ENCODE measurements around the gene MAB21L1.

MAB21L1 gene

DNA sequence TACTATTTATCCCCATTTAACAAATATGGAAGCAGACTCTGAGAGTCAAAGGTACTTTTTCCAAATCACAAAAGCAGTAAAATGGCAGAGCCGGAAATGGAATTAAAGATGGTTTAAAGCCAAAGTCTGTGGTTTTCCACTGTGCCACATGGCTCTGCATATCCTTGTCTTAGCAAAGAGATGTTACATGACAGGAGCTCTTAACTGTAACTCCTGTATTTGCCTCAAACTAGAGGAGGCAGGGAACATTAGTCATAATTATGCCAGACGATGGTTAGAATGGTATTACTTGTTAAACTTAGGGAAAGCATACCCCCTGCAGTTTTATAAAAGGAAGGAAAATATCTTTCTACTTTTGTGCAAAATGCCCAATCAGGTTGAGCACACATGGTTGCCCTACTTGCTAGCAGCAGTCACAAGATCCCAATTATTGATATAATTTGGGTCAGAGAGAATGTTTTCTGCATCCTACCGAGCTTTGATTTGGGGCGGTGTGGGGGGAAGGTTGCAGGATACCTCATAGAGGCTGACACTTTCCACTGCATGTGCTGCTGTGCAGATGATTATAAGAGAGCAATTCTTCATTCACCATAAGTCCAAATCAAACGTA, 42.0 kb upstream of the MAB21L1 start:
- H3K4me1 ChIP-seq (ENCODE audit: control insufficient read depth, insufficient read depth, low read length), result no peaks in the 10 kb centered on the region
- no peak overlapping the region for H3K27ac ChIP-seq (ENCODE audit: extremely low read depth, low read depth, low read length)
- H3K36me3 ChIP-seq (ENCODE audit: control insufficient read depth in 2 of 2, insufficient read depth in 1 of 2, low read length in 2 of 2), result no peaks in the 10 kb centered on the region
- ChIA-PET CTCF (no interaction called here), POLR2A (no interaction called here)
- H3K4me3 ChIP-seq (ENCODE audit: low read depth, low read length), result no peak overlapping the region
- H3K9me3 ChIP-seq (ENCODE audit: control insufficient read depth, insufficient read depth, low read depth, low read length), result no peaks in the 10 kb centered on the region
- TF ChIP-seq ZNF548 (tag by site-specific recombination; IDR thresholded peaks at IDR 0.05), result no peak

DNA sequence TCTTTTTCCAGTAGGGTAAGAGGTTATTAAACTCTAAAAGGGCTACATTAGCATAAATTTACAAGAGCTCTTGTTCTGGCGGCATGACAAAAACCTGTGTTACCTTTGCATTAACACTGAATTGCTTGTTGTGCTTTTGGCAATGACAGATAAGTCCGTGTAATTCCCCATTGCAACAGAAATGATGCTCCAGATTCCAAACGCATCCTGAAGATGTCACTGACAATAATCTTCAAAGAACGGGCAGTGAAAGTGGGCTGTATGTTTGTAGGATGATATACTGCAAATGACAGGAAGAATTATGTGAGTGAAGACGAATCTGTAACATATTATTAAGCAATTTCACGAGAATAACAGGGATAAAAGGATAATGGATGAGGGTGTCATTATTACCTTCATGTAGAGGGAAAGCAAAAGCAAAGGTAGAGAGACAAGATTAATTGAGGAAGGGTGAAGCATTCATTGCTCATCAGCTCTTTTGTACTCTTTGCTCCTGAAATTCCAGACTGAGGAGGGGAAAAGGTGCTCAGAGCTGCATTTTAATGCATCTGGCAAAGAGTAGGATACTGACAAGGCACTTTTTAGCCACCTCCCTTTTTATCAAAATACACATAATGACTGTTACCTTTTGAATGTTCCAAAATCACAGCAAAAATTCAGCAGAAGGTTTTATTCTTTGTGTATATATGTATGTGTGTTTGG, 38.5 kb upstream of the MAB21L1 start:
- ChIA-PET CTCF (no interaction called here), POLR2A (no interaction called here)
- no peak overlapping the region for H3K4me3 ChIP-seq (ENCODE audit: low read depth, low read length)
- no peaks in the 10 kb centered on the region for H3K9me3 ChIP-seq (ENCODE audit: control insufficient read depth, insufficient read depth, low read depth, low read length)
- H3K4me1 ChIP-seq (ENCODE audit: control insufficient read depth, insufficient read depth, low read length), result no peaks in the 10 kb centered on the region
- no peak overlapping the region for H3K27ac ChIP-seq (ENCODE audit: extremely low read depth, low read depth, low read length)
- H3K36me3 ChIP-seq (ENCODE audit: control insufficient read depth in 2 of 2, insufficient read depth in 1 of 2, low read length in 2 of 2), result no peaks in the 10 kb centered on the region
- TF ChIP-seq OSR2 (tag by site-specific recombination; IDR thresholded peaks at IDR 0.05), result no peak
- TF ChIP-seq ZNF211 (tag by site-specific recombination; IDR thresholded peaks at IDR 0.05; ENCODE audit: low read depth), result no peak
- TF ChIP-seq, protein P1, sequence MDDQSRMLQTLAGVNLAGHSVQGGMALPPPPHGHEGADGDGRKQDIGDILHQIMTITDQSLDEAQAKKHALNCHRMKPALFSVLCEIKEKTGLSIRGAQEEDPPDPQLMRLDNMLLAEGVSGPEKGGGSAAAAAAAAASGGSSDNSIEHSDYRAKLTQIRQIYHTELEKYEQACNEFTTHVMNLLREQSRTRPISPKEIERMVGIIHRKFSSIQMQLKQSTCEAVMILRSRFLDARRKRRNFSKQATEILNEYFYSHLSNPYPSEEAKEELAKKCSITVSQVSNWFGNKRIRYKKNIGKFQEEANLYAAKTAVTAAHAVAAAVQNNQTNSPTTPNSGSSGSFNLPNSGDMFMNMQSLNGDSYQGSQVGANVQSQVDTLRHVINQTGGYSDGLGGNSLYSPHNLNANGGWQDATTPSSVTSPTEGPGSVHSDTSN (CRISPR knock-in tag; IDR thresholded peaks at IDR 0.05), result no peak
- no peak for TF ChIP-seq ZXDB (tag by site-specific recombination; IDR thresholded peaks at IDR 0.05)
- no peak for TF ChIP-seq ZNF184 (tag by site-specific recombination; IDR thresholded peaks at IDR 0.05)
- TF ChIP-seq, protein P2, sequence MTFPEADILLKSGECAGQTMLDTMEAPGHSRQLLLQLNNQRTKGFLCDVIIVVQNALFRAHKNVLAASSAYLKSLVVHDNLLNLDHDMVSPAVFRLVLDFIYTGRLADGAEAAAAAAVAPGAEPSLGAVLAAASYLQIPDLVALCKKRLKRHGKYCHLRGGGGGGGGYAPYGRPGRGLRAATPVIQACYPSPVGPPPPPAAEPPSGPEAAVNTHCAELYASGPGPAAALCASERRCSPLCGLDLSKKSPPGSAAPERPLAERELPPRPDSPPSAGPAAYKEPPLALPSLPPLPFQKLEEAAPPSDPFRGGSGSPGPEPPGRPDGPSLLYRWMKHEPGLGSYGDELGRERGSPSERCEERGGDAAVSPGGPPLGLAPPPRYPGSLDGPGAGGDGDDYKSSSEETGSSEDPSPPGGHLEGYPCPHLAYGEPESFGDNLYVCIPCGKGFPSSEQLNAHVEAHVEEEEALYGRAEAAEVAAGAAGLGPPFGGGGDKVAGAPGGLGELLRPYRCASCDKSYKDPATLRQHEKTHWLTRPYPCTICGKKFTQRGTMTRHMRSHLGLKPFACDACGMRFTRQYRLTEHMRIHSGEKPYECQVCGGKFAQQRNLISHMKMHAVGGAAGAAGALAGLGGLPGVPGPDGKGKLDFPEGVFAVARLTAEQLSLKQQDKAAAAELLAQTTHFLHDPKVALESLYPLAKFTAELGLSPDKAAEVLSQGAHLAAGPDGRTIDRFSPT (tag by site-specific recombination; IDR thresholded peaks at IDR 0.05), result no peak
- TF ChIP-seq ZNF423 (tag by site-specific recombination; IDR thresholded peaks at IDR 0.05), result no peak

DNA sequence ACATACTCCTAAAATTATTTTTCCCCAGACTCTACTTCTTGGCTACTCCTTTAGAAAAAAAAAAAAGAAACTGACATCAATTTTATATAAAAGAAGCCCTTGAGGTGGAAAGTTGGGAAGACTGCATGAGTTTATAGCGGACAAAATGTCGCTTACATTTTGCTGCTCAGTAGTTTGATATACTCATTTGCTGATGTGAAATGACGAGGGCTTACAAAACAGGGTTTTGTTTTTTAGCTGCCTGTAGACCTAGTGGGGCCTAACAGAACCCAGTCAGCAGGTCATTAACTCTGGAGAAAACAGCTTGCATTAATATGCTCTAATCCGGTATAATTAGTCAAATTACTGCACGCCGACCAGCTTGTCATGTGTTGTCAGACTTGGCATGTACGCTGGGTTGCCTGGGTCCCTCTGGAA, 37.6 kb upstream of the MAB21L1 start:
- Histone ChIP-seq H3K4me3 (ENCODE audit: low read depth, low read length) (no peak overlapping the region), H3K4me1 (ENCODE audit: control insufficient read depth, insufficient read depth, low read length) (no peaks in the 10 kb centered on the region), H3K36me3 (ENCODE audit: control insufficient read depth in 2 of 2, insufficient read depth in 1 of 2, low read length in 2 of 2) (no peaks in the 10 kb centered on the region), H3K9me3 (ENCODE audit: control insufficient read depth, insufficient read depth, low read depth, low read length) (no peaks in the 10 kb centered on the region), H3K27ac (ENCODE audit: extremely low read depth, low read depth, low read length) (no peak overlapping the region)
- ChIA-PET POLR2A (no interaction called here), CTCF (no interaction called here)
- no peak for TF ChIP-seq ZNF112 (tag by site-specific recombination; IDR thresholded peaks at IDR 0.05)
- TF ChIP-seq ZNF2 (tag by site-specific recombination; IDR thresholded peaks at IDR 0.05), result no peak
- TF ChIP-seq ZNF596 (tag by site-specific recombination; IDR thresholded peaks at IDR 0.05), result no peak
- TF ChIP-seq, protein P3, sequence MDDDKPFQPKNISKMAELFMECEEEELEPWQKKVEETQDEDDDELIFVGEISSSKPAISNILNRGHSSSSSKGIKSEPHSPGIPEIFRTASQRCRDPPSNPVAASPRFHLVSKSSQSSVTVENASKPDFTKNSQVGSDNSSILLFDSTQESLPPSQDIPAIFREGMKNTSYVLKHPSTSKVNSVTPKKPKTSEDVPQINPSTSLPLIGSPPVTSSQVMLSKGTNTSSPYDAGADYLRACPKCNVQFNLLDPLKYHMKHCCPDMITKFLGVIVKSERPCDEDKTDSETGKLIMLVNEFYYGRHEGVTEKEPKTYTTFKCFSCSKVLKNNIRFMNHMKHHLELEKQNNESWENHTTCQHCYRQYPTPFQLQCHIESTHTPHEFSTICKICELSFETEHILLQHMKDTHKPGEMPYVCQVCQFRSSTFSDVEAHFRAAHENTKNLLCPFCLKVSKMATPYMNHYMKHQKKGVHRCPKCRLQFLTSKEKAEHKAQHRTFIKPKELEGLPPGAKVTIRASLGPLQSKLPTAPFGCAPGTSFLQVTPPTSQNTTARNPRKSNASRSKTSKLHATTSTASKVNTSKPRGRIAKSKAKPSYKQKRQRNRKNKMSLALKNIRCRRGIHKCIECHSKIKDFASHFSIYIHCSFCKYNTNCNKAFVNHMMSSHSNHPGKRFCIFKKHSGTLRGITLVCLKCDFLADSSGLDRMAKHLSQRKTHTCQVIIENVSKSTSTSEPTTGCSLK (tag by site-specific recombination; IDR thresholded peaks at IDR 0.05), result no peak
- no peak for TF ChIP-seq ZIC2 (tag by site-specific recombination; IDR thresholded peaks at IDR 0.05)
- TF ChIP-seq, protein P4, sequence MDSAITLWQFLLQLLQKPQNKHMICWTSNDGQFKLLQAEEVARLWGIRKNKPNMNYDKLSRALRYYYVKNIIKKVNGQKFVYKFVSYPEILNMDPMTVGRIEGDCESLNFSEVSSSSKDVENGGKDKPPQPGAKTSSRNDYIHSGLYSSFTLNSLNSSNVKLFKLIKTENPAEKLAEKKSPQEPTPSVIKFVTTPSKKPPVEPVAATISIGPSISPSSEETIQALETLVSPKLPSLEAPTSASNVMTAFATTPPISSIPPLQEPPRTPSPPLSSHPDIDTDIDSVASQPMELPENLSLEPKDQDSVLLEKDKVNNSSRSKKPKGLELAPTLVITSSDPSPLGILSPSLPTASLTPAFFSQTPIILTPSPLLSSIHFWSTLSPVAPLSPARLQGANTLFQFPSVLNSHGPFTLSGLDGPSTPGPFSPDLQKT (IDR thresholded peaks at IDR 0.05; ENCODE audit: borderline replicate concordance, low read depth, low read length), result no peak

All from HEK293 (cell line).